ENCODE data around the gene PCSK4.

The PCSK4 gene

DNA sequence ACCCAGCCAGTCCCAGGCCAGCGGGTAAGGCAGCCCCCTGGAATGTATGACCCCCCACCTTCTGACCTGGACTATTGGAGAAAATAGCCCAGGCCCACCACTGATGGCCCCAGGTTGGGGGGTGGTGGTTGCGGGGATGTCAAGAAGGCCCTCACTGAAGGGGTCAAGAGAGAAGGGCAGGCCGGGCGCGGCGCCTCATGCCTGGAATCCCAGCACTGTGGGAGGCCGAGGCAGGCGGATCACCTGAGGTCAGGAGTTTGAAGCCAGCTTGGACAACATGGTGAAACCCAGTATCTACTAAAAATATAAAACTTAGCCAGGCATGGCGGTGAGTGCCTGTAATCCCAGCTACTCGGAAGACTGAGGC, 24.1 kb upstream of the PCSK4 start:
- Mint-ChIP-seq H3K36me3 (ENCODE audit: low read depth) (no peaks in the 10 kb centered on the region), H3K27me3 (ENCODE audit: low read depth) (peaks cover 14% of the 10 kb centered on the region), H3K9me3 (no peaks in the 10 kb centered on the region), H3K27ac (no peak overlapping the region), H3K4me3 (peak overlapping the region; percentile 26), H3K4me1 (ENCODE audit: low read depth) (peaks cover 2% of the 10 kb centered on the region)
- no peak for DNase-seq (ENCODE audit: low spot score)

DNA sequence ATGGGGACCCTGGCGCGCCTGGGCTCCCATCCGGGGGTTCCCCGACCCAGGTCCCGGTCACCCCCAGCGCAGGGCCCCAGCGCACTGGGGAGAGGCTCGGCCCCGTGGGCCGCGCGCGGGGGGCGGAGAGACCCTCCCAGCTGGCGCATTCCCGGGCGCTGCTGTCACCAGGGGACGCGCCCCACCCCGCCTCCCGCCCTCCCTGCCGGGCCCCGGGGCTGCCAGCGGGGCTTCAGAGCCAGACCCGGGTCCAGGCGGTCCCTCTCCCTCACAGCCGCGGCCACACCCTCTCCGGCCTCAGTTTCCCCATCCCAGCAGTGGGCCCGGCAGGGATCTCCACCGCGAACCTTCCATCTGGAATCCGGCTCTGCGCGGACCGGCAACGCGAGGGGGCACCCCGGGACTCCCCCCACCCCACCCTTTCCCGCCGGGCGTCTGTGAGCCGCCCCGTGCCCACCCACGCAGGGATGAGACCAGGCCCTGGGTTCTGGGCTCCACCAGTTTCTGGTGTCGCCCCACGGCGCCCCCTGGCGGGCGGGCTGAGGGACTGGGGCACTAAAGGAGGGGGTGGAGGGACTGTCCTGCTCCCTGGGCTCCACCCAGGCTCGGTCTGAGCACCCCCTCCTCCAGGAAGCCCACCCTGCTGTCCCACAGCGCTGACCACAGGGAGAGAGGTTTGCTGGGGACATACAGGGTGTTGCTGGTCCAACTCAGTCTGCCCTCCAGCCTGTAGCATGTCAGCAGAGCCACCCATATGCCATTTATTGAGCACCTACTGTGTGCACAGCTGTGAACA, 23.5 kb upstream of the PCSK4 start:
- Mint-ChIP-seq H3K4me3 (peak overlapping the region; percentile 26), H3K27ac (no peak overlapping the region), H3K9me3 (no peaks in the 10 kb centered on the region), H3K4me1 (ENCODE audit: low read depth) (peaks cover 2% of the 10 kb centered on the region), H3K27me3 (ENCODE audit: low read depth) (peaks cover 15% of the 10 kb centered on the region), H3K36me3 (ENCODE audit: low read depth) (no peaks in the 10 kb centered on the region)
- DNase-seq (ENCODE audit: low spot score) = peak; percentile 72

DNA sequence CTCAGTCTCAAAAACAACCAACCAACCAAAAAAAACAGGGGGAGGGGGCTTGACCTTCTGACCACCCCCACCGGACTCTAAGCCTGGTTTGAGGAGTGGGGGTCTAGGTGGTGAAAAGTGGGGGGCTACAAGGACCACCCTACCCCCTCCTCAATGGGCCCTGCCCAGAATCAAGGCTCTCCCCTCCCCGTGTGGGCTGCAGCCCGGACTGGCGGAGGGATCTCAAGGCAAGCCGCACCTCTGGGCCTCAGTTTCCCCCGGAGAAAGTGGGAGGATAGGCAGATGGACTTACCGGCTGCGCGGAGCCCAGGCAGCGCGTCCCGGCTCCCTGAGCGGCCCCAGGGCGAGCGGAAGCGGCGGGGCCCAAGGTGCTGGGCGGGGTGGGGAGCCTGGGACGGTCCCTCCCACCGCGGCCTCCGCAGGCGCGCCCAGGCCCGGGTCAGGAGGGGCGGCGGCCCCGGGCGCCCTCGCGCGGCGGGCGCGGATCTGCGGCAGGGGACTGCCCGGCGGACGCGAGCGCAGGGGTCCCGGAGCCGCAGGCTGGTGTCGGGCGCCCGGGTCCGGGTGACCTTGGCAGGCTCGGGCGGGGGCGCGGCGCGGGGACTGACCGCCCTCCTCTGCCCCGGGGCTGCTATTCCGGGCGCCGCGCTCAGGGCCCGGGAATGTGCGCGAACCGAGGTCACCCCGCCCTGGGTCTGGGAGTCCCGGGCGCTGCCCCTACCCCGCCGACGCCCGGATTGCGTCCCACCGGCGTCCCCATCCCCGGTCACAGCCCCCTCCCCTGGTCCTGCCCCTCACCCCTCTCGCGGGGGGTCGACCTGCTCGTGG, 22.7 kb upstream of the PCSK4 start, which contains the start of gene ADAMTSL5:
TSS of gene ADAMTSL5 (minus strand) at position 349 of the 828 bp plus-strand sequence. CDS start 2,076 bp downstream, outside the sequence.
- peaks cover 3% of the 10 kb centered on the region for H3K4me1 Mint-ChIP-seq (ENCODE audit: low read depth)
- no peak within 1 kb of the TSS for H3K27ac Mint-ChIP-seq
- no peaks in the 10 kb centered on the region for H3K9me3 Mint-ChIP-seq
- H3K4me3 Mint-ChIP-seq = peak within 1 kb of the TSS; percentile 71
- H3K36me3 Mint-ChIP-seq (ENCODE audit: low read depth) = no peaks in the 10 kb centered on the region
- H3K27me3 Mint-ChIP-seq (ENCODE audit: low read depth) = peaks cover 17% of the 10 kb centered on the region
- peak; percentile 76 for DNase-seq (ENCODE audit: low spot score)

DNA sequence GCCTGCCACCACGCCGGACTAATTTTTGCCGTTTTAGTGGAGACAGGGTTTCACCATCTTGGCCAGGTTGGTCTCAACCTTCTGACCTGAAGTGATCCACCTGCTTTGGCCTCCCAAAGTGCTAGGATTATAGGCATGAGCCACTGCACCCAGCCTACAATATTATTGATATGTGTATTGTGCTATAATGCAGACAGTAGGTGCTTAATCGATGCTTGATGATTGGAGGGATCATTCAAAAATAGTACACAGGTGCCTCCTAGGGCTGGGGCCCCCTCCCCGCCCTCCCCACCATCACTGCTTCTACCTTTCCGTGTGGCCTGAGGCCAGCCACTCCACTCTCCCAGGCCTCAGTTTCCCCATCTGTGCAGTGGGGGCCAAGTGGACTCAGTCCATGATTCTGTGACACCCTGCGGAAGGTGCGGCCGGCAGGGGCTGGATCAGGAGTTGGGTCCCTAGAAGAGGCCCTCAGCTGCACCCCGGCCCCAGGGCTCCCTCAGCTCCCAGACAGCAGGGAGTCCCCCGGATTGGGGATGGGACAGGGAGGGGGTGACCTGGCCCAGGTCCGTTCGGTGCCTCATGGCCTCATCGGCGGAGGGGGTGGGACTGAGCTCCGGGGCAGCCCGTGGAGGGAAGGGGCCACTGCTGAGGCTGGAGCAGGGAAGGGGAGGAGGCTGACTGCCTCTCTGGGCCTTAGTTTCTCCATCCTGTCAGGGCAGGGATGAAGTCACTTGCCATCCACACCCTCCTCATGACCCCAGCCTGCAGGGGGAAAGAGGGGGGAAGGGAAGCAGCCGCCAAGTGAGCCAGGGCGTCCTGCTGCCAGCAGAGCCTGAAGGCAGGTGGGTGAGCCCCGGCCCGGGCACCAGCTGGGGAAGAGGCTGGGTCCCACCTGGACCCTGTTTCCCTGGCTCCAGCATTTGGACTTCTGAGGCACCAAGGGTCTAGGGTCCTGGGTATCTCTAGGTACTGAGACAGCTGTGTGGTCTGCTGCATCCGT, 21.5 kb upstream of the PCSK4 start:
- Mint-ChIP-seq H3K9me3 (no peaks in the 10 kb centered on the region), H3K36me3 (ENCODE audit: low read depth) (no peaks in the 10 kb centered on the region), H3K4me3 (peak overlapping the region; percentile 71), H3K27ac (no peak overlapping the region), H3K27me3 (ENCODE audit: low read depth) (peaks cover 15% of the 10 kb centered on the region), H3K4me1 (ENCODE audit: low read depth) (peaks cover 7% of the 10 kb centered on the region)
- DNase-seq (ENCODE audit: low spot score) = no peak

GRCh38 chr19:1510807-1511206, 20.7 kb upstream of the PCSK4 start:
- no peak for DNase-seq (ENCODE audit: low spot score)
- Mint-ChIP-seq H3K36me3 (ENCODE audit: low read depth) (no peaks in the 10 kb centered on the region), H3K4me3 (no peak overlapping the region), H3K9me3 (no peaks in the 10 kb centered on the region), H3K27me3 (ENCODE audit: low read depth) (peaks cover 13% of the 10 kb centered on the region), H3K27ac (no peak overlapping the region), H3K4me1 (ENCODE audit: low read depth) (peaks cover 8% of the 10 kb centered on the region)

DNA sequence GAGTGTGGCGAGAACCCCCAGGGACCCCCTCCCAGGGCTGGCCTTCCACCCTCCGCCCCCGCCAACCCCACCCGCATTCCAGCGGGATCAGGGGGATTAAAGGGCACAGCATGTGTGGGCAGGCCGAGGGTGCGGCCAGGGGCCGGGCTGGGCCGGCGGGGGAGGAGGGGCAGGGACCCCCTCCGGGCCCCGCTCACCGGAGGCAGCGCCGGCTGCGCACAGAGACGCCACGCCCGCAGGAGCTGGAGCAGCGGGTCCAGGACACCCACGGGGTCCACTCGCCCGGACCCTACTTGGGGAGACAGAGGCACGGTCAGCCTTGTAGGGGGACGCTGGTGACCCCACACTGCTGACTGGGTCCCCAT, 20.3 kb upstream of the PCSK4 start:
- Mint-ChIP-seq H3K27me3 (ENCODE audit: low read depth) (peaks cover 16% of the 10 kb centered on the region), H3K36me3 (ENCODE audit: low read depth) (no peaks in the 10 kb centered on the region), H3K4me3 (no peak overlapping the region), H3K4me1 (ENCODE audit: low read depth) (peaks cover 8% of the 10 kb centered on the region), H3K27ac (no peak overlapping the region), H3K9me3 (no peaks in the 10 kb centered on the region)
- DNase-seq (ENCODE audit: low spot score) = no peak

GRCh38 chr19:1509602-1510441, 19.7 kb upstream of the PCSK4 start:
- H3K27me3 Mint-ChIP-seq (ENCODE audit: low read depth) = peaks cover 18% of the 10 kb centered on the region
- H3K27ac Mint-ChIP-seq = no peak overlapping the region

GRCh38 chr19:1508507-1508856, 18.3 kb upstream of the PCSK4 start:
- no peak overlapping the region for H3K27ac Mint-ChIP-seq
- H3K4me3 Mint-ChIP-seq = peak overlapping the region; percentile 32
- H3K4me1 Mint-ChIP-seq (ENCODE audit: low read depth) = peaks cover 8% of the 10 kb centered on the region
- no peak for DNase-seq (ENCODE audit: low spot score)
- H3K36me3 Mint-ChIP-seq (ENCODE audit: low read depth) = no peaks in the 10 kb centered on the region
- H3K9me3 Mint-ChIP-seq = no peaks in the 10 kb centered on the region
- H3K27me3 Mint-ChIP-seq (ENCODE audit: low read depth) = peaks cover 23% of the 10 kb centered on the region

More at GRCh38 chr19:1509602-1510441, 19.7 kb upstream of the PCSK4 start:
- Mint-ChIP-seq H3K4me1 (ENCODE audit: low read depth) (peaks cover 8% of the 10 kb centered on the region), H3K4me3 (no peak overlapping the region), H3K36me3 (ENCODE audit: low read depth) (no peaks in the 10 kb centered on the region), H3K9me3 (no peaks in the 10 kb centered on the region)
- DNase-seq (ENCODE audit: low spot score) = no peak

- Mint-ChIP-seq H3K27ac (peak overlapping the region; percentile 89), H3K4me1 (ENCODE audit: low read depth) (peaks cover 8% of the 10 kb centered on the region), H3K27me3 (ENCODE audit: low read depth) (peaks cover 23% of the 10 kb centered on the region), H3K4me3 (peak overlapping the region; percentile 86), H3K36me3 (ENCODE audit: low read depth) (no peaks in the 10 kb centered on the region), H3K9me3 (no peaks in the 10 kb centered on the region)
- DNase-seq (ENCODE audit: low spot score) = peak; percentile 85
Observed at GRCh38 chr19:1507763-1508506, 17.8 kb upstream of the PCSK4 start.

DNA sequence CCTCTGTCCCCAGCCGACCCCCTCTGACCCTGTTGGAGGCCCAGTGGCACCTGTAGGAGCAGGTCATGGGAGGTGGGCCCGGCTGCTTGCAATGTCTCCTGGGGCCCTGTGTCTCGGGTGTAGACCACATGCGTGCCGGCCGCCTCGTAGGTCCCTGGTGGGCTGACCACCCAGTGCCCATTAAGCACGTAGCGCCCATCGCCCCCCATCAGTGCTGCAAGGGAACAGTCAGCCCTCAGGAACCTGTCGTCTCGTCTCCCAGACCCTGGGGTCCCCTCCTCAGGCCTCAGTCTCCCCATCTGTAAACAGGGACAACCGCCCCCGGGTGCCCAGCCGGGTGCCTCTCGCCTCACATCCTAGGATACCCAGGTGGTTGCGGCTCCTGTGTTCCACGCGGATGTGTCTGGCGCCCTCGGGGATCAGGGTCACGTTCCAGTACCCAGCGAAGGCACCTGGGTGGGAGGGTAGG, 17.1 kb upstream of the PCSK4 start:
- H3K4me1 Mint-ChIP-seq (ENCODE audit: low read depth) = peaks cover 10% of the 10 kb centered on the region
- H3K27me3 Mint-ChIP-seq (ENCODE audit: low read depth) = peaks cover 23% of the 10 kb centered on the region
- H3K9me3 Mint-ChIP-seq = no peaks in the 10 kb centered on the region
- no peak overlapping the region for H3K4me3 Mint-ChIP-seq
- no peaks in the 10 kb centered on the region for H3K36me3 Mint-ChIP-seq (ENCODE audit: low read depth)
- DNase-seq (ENCODE audit: low spot score) = no peak
- H3K27ac Mint-ChIP-seq = no peak overlapping the region

GRCh38 chr19:1505991-1506881, 16.1 kb upstream of the PCSK4 start:
- H3K27ac Mint-ChIP-seq = no peak overlapping the region
- H3K27me3 Mint-ChIP-seq (ENCODE audit: low read depth) = peaks cover 23% of the 10 kb centered on the region
- no peak overlapping the region for H3K4me3 Mint-ChIP-seq
- DNase-seq (ENCODE audit: low spot score) = no peak
- no peaks in the 10 kb centered on the region for H3K36me3 Mint-ChIP-seq (ENCODE audit: low read depth)
- peaks cover 10% of the 10 kb centered on the region for H3K4me1 Mint-ChIP-seq (ENCODE audit: low read depth)
- no peaks in the 10 kb centered on the region for H3K9me3 Mint-ChIP-seq
